Right atrium auricular region (tissue), 2 donors: ENCODE results near the gene KCNK15. TPM values are rescaled to one million over a fixed set of nuclear protein-coding genes. Genes with fewer than 3 reads are reported as not detected.

ENCODE experiments used
- DNase-seq: peaks from one replicate; pipeline ENCODE4 v3.0.0-alpha.2; 2019; ENCODE audit warnings: low spot score
- H3K27ac ChIP-seq, 2 donors: fragments of 200-600 bp; sonication (generic); 1 replicate in 1 of 2; 2 replicates in 1 of 2; pipeline ENCODE4 v1.5.1; 2016 to 2019
- H3K27me3 ChIP-seq, 2 donors: fragments of 200-600 bp; sonication (generic); one replicate each; pipeline versions ENCODE4 v1.5.1 to v1.6.0; 2017 to 2019
- H3K36me3 ChIP-seq: fragments of 200-600 bp; sonication (generic); one replicate; pipeline ENCODE4 v1.5.1; 2016
- H3K4me1 ChIP-seq, 2 donors: fragments of 200-600 bp; sonication (generic); one replicate each; pipeline versions ENCODE4 v1.5.1 to v1.6.0; 2017 to 2019
- H3K4me3 ChIP-seq, 2 donors: fragments of 200-600 bp; sonication (generic); 1 replicate in 1 of 2; 2 replicates in 1 of 2; pipeline ENCODE4 v1.5.1; 2017 to 2019; ENCODE audit warnings: mild to moderate bottlenecking in 1 of 2, moderate library complexity in 1 of 2
- H3K9me3 ChIP-seq, 2 donors: fragments of 200-600 bp; sonication (generic); one replicate each; pipeline ENCODE4 v1.5.1; 2019
- total RNA-seq, 2 donors: library from RNA; depleted of rRNA; stranded (reverse); fragments of >200 nt; gene quantifications; one replicate each; pipeline ENCODE4 v1.1.0, GENCODE V29; 2016
- TF ChIP-seq, protein P1 (sequence below), 2 donors: fragments of 200-600 bp; sonication (generic); IDR thresholded peaks; one replicate each; pipeline ENCODE4 v1.5.1; 2019; ENCODE audit warnings: antibody characterized with exemption in 2 of 2

KCNK15 gene
- total RNA-seq, 2 donors from 2014 or later, result 1.4 to 3.7 TPM

DNA sequence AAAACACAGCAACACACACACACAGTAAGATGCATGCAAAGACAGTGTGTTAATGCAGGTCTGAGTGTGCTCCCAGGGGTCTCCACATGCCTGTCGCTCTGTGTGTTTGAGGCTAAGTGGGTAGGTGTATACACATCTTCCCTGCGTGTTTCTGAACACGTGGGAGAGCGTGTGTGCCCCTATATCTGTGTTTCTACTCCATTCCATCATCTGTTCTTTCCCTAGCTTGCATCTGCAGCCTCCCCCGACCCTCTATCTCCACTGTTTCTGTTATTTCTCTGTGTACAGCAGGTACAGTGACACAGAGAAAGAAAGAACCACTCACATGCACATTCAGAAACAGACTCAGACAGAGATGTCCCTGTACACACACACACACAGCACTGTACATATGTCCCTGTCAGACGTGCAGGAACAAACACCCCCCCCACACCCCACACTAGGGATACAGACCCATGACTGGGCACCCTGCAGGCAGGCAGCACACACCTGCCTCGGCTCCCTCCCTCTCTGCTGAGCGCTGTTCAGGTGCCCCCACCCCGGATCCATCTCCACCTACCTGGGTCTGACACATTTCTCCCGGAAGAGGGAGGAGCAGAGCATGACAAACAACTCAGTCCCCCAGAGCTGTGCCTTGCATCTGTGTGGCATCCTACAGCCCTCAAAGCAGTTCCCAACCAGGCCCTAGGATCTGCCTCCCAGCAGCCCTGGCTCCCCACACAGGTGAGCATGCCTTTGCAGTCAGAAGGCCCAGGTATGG lies 27.6 kb downstream of the KCNK15 start:
- no peaks in the 10 kb centered on the region for H3K27me3 ChIP-seq
- H3K4me3 ChIP-seq, result no peak overlapping the region
- no peaks in the 10 kb centered on the region for H3K4me1 ChIP-seq
- TF ChIP-seq, protein P1, sequence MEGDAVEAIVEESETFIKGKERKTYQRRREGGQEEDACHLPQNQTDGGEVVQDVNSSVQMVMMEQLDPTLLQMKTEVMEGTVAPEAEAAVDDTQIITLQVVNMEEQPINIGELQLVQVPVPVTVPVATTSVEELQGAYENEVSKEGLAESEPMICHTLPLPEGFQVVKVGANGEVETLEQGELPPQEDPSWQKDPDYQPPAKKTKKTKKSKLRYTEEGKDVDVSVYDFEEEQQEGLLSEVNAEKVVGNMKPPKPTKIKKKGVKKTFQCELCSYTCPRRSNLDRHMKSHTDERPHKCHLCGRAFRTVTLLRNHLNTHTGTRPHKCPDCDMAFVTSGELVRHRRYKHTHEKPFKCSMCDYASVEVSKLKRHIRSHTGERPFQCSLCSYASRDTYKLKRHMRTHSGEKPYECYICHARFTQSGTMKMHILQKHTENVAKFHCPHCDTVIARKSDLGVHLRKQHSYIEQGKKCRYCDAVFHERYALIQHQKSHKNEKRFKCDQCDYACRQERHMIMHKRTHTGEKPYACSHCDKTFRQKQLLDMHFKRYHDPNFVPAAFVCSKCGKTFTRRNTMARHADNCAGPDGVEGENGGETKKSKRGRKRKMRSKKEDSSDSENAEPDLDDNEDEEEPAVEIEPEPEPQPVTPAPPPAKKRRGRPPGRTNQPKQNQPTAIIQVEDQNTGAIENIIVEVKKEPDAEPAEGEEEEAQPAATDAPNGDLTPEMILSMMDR (IDR thresholded peaks at IDR 0.05), result no peak
- no peak overlapping the region for H3K27ac ChIP-seq
- DNase-seq, result no peak
- no peaks in the 10 kb centered on the region for H3K36me3 ChIP-seq
- no peaks in the 10 kb centered on the region for H3K9me3 ChIP-seq

DNA sequence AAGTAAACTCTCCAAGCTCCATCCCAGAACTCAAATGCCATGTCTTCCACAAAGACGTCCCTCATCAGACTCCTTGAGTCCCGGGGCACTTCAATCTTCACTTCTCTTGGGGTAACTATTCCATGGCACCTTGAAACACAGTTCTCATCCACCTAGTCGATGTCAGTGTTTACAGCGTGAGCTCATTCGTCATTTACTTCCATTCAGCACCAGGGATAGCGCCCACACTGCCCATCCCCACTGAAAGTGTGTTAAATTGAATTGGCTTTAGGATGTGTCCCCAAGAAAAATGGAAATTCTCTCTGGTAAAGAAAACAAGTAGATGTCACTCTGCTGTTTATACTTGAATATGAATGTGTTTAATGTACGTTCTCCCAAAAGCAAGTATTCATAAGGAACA lies 31.3 kb downstream of the KCNK15 start:
- H3K9me3 ChIP-seq, result no peaks in the 10 kb centered on the region
- H3K36me3 ChIP-seq, result no peaks in the 10 kb centered on the region
- no peaks in the 10 kb centered on the region for H3K4me1 ChIP-seq
- no peaks in the 10 kb centered on the region for H3K27me3 ChIP-seq
- TF ChIP-seq, protein P1 (IDR thresholded peaks at IDR 0.05), result no peak
- H3K4me3 ChIP-seq, result no peak overlapping the region
- DNase-seq, result no peak
- no peak overlapping the region for H3K27ac ChIP-seq

DNA sequence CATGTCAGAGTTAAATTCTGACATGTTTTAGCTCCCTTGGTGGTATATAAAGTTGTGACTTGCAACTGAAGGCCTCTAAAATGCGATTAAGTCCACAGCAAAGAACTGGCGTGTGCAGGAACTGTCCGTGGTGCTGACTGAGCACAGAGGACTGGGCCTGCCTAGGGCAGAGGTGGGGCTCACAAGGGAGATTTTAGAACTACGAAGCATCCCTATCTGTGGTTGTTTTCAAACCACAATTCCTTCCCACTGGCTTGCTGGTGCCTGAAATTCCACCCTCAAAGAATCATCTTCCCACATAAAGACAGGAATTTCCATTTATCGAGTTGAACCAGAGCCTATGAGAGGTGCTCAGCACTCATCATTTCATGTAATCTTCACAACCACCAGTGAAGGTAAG lies 34.6 kb downstream of the KCNK15 start:
- no peak overlapping the region for H3K27ac ChIP-seq
- DNase-seq, result no peak
- TF ChIP-seq, protein P1 (IDR thresholded peaks at IDR 0.05), result no peak

DNA sequence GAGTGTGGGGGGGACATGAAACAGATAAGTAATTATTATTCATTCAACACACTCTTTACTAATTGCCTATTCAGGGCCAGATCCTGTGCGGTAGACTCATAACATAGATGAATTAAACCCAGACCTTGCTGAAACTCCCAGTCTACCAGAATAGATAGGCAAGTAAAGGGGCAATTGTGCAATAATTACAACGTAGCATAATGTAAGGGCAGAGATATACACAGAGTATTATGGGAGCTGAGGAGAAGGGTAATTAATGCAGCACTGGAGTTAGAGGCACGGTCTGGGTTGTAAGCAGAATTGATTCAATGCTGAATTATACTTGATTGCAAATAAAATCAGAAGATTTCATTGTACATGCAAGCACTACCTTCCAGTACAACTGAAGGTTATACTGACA lies 35.5 kb downstream of the KCNK15 start:
- no peaks in the 10 kb centered on the region for H3K36me3 ChIP-seq
- no peaks in the 10 kb centered on the region for H3K27me3 ChIP-seq
- no peaks in the 10 kb centered on the region for H3K4me1 ChIP-seq
- no peaks in the 10 kb centered on the region for H3K9me3 ChIP-seq
- no peak overlapping the region for H3K27ac ChIP-seq
- TF ChIP-seq, protein P1 (IDR thresholded peaks at IDR 0.05), result no peak
- H3K4me3 ChIP-seq, result no peak overlapping the region
- DNase-seq, result no peak

More for the DNA sequence above, 34.6 kb downstream of the KCNK15 start:
- Histone ChIP-seq H3K27me3 (no peaks in the 10 kb centered on the region), H3K9me3 (no peaks in the 10 kb centered on the region), H3K4me3 (no peak overlapping the region), H3K36me3 (no peaks in the 10 kb centered on the region), H3K4me1 (no peaks in the 10 kb centered on the region)

DNA sequence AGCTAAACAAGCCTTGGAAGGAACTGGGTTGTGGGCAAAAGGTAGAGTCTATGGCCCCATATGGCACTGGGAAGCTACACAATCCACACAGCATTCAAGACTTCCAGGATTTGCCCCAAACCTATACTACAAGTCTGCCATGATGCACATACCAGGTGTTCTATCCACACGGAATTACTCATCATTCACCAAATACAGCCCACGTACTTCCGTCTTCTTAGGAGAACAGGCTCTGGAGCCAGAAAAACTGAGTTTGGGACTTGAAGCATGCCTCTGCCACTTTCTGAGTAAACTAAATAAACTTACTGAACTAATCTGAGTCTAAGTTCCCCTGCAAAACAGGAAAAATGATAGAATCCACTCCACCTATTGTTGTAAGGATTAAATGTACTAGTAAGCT lies 36.1 kb downstream of the KCNK15 start:
- H3K4me1 ChIP-seq, result no peaks in the 10 kb centered on the region
- no peak overlapping the region for H3K27ac ChIP-seq
- H3K27me3 ChIP-seq, result no peaks in the 10 kb centered on the region
- no peaks in the 10 kb centered on the region for H3K36me3 ChIP-seq
- no peak for DNase-seq
- H3K4me3 ChIP-seq, result no peak overlapping the region
- TF ChIP-seq, protein P1 (IDR thresholded peaks at IDR 0.05), result no peak
- no peaks in the 10 kb centered on the region for H3K9me3 ChIP-seq

DNA sequence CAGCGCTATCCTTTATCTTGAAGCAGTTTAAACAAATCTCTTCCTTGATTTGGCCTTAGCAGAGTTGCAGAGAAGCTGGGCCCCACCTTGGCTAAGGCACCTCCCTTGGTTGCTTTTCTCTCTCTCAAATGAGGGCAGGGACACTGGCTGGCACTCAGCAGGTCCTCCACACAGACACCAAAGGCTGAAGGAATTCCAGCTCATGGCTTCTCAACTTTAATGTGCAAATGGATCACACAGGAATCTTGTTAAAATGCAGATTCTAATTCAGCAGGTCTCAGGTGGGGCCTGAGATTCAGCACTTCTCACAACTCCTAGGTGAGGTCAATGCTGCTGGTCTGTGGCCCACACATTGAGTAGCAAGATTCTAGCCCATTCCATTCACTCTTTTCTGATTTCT lies 39.0 kb downstream of the KCNK15 start:
- Histone ChIP-seq H3K27ac (no peak overlapping the region), H3K36me3 (no peaks in the 10 kb centered on the region), H3K4me3 (no peak overlapping the region), H3K4me1 (no peaks in the 10 kb centered on the region), H3K9me3 (no peaks in the 10 kb centered on the region), H3K27me3 (no peaks in the 10 kb centered on the region)
- TF ChIP-seq, protein P1 (IDR thresholded peaks at IDR 0.05), result no peak
- no peak for DNase-seq
